GM10248 (cell line): ENCODE results near the gene RNU6-1.

Source experiments
- CTCF ChIA-PET: fragments of 300-600 bp; sonication (Branson Sonifier 250); formaldehyde crosslinking; extraction: SDS; loops from one replicate; lab custom pipeline; 2021; ENCODE audit warnings: antibody characterized with exemption; lab: Yijun Ruan, JAX
- POLR2A ChIA-PET: fragments of 350-650 bp; sonication (Branson Sonifier 250); formaldehyde crosslinking; extraction: SDS; loops from one replicate; lab custom pipeline; 2020; ENCODE audit warnings: antibody characterized with exemption; lab: Yijun Ruan, JAX
- DNase-seq: peaks from one replicate; pipeline ENCODE4 v3.0.0; 2012; ENCODE audit errors: extremely low spot score
- CTCF ChIP-seq: IDR thresholded peaks from 2 replicates; pipeline ENCODE4 v1.5.1; 2012; ENCODE audit warnings: mild to moderate bottlenecking, low read depth; ENCODE audit errors: extremely low read depth, missing control alignments, control extremely low read depth

The RNU6-1 gene

GRCh38 chr15:67832897-67833709 lies 6.7 kb downstream of the RNU6-1 start:
- no peak for DNase-seq
- POLR2A ChIA-PET: no interaction called here
- no peak for TF ChIP-seq CTCF
- CTCF ChIA-PET: interaction anchor here (2.7 kb wide), 1 partner anchor 376 kb away, joined by 22 read pairs; no protein-coding TSS in a partner anchor

GRCh38 chr15:67832031-67832551 lies 7.8 kb downstream of the RNU6-1 start:
- POLR2A ChIA-PET: no interaction called here
- no peak for DNase-seq
- CTCF ChIA-PET: interaction anchor here (0.7 to 2.7 kb wide), 2 partner anchors 330 to 375 kb away, joined by 3 to 22 read pairs; no protein-coding TSS in a partner anchor
- TF ChIP-seq CTCF: peak; percentile 27

GRCh38 chr15:67831363-67831762 lies 8.5 kb downstream of the RNU6-1 start:
- TF ChIP-seq CTCF: no peak
- ChIA-PET CTCF (interaction anchor here (2.7 kb wide), 1 partner anchor 374 kb away, joined by 22 read pairs; no protein-coding TSS in a partner anchor), POLR2A (no interaction called here)
- DNase-seq: no peak

- DNase-seq: no peak
- TF ChIP-seq CTCF: no peak
- ChIA-PET POLR2A (no interaction called here), CTCF (interaction anchor here (1.0 kb wide), 1 partner anchor 883 kb away, joined by 3 read pairs; no protein-coding TSS in a partner anchor)
These were observed 10.0 kb downstream of the RNU6-1 start for GRCh38 chr15:67829647-67830504.

- TF ChIP-seq CTCF: no peak
- no peak for DNase-seq
- ChIA-PET CTCF (interaction anchor here (1.0 kb wide), 1 partner anchor 883 kb away, joined by 3 read pairs; no protein-coding TSS in a partner anchor), POLR2A (no interaction called here)
These were observed 10.7 kb downstream of the RNU6-1 start for GRCh38 chr15:67828969-67829646.
